Activated CD8-positive, alpha-beta memory T cell treated with anti-CD3 and anti-CD28 coated beads, Interleukin-2, amount 50 U/mL, for 48 hours (primary cell): ENCODE results near the gene AQR.
A peak's percentile ranks its signal among the peaks of the same experiment; 100 is the strongest.
"Not testable (repeated sequence)": the region's sequence is repeated elsewhere in the genome, so short reads cannot be mapped to it uniquely, and the experiment has no call there.

Experiments used
- DNase-seq: peaks from one replicate; pipeline ENCODE4 v3.0.0-alpha.2; 2020

Gene AQR

GRCh38 chr15:34969340-34970097, at the start of gene AQR:
Gene AQR (minus strand): TSS chr15:34969742. CDS start chr15:34969613, 129 bp downstream.
- DNase-seq = peak; percentile 92

DNA sequence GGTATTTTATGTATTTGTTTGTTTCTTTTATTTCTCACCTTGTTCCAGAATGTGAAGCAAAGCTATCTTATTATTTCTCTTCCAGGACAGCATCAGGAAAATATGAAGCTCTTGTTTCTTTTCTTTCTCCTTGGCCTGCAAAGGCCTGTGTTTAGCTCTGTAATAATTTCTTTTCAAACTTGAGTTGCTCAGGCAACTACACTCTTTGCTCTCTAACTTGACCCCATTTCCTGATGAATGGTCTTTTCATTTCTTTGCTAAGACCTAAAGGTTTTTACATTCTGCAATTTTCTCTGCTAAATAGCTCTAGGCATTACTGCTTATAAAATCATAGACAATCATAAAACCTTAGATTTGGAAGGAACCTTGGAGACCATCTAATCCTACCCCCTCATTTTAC, 44.7 kb upstream of the AQR start:
- no peak for DNase-seq

DNA sequence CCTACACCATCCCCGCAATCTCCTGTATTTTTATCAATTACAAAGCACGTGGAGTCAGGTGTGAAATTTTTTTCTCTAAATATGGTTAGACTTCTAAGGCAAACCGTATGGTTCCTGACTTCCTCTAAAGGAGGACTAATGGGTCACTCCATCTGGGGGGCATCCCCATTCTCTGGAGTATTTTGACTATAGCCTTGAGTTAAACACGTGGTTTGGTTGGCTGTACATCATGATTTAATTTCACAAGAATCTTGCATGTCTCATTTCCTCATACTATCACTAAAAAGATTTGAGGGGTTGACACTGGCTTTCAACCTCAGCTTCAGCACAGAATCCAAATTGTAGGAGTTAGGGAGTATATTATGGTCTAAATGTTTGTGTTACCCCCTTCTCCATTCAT, 43.8 kb upstream of the AQR start:
- DNase-seq = no peak

GRCh38 chr15:35007397-35007796, 37.9 kb upstream of the AQR start:
- no peak for DNase-seq

GRCh38 chr15:35005933-35006332, 36.4 kb upstream of the AQR start:
- no peak for DNase-seq

DNA sequence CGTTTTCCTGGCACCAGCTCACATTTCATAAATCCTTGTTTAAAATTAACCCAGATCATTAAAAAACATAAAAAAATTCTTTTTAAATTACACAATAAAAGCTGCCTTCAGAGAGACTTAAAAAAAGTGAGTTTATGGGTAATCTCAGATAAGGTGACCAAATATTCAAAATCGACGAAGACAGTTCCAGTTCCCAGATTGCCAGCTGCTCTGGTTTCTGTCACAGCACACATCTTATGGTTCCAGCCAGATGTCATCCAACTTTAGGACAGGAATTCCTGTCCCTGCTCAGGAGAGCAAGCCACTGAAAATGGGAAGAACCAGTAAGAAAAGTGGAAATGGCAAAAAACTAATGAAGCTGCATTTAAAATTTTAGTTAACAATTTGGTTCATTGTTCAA, 34.4 kb upstream of the AQR start:
- DNase-seq = no peak

- no peak for DNase-seq
These were observed 31.0 kb upstream of the AQR start for GRCh38 chr15:35000511-35000910.

DNA sequence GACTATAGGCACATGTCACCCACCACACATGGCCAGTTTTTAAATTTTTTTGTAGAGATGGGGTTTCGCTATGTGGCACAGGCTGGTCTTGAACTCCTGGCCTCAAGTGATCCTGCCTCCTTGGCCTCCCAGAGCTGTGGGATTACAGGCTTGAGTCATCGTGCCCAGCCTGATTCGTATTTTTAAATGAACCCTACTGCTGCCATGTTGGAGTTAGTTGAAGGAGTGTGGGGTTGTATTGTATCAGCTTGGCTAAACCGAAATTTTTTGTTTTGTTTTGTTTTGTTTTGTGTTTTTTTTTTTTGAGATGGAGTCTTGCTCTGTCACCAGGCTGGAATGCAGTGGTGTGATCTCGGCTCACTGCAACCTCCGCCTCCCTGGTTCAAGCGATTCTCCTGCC, 30.4 kb upstream of the AQR start:
- DNase-seq = no peak

DNA sequence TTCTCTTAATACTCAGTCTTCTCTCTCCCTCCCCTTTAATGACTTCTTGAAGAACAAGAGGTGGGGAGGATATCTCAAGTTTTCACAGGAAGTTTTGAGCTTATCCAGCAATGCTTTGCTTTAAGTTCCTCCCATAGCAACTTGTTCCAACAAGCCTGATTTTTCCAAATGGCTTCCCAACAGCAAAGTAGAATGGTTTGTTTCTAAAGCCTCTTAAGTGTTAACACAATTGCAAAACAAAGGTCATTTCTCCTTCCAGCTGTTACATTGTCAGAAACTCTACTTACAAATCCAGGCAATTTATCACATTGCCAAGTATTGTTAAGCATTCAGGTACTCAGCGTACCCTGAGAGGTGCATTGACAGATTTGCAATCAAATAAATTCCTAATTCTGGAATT, 25.4 kb upstream of the AQR start:
- no peak for DNase-seq

DNA sequence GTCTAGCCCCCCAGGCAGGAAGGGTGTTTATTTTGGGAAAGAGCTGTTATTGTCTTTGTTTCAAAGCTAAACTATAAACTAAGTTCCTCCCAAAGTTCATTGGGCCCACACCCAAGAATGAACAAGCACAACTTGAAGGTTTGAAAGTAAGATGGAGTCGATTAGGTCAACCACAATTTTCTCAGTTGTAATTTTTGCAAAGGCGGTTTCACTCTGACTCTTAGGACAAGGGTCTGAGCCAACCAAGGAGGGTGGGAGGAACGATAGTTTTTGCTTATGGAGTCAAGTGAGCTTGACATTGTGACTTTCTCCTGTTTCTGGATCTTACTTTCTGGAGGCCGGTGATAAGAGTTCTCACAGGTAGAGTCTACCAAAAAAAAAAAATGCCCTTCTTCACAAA, 24.3 kb upstream of the AQR start:
- DNase-seq = no peak

GRCh38 chr15:34993412-34993811, 23.9 kb upstream of the AQR start:
- DNase-seq = no peak

GRCh38 chr15:34988027-34988902, 18.7 kb upstream of the AQR start, which contains the start of gene ZNF770:
Gene ZNF770 (minus strand): TSS chr15:34988287. CDS start chr15:34983434, 4,853 bp downstream.
- DNase-seq = peak; percentile 96

GRCh38 chr15:34987609-34988026, 18.1 kb upstream of the AQR start:
- DNase-seq = no peak

- no peak for DNase-seq
These were observed 17.4 kb upstream of the AQR start for GRCh38 chr15:34986771-34987480.

DNA sequence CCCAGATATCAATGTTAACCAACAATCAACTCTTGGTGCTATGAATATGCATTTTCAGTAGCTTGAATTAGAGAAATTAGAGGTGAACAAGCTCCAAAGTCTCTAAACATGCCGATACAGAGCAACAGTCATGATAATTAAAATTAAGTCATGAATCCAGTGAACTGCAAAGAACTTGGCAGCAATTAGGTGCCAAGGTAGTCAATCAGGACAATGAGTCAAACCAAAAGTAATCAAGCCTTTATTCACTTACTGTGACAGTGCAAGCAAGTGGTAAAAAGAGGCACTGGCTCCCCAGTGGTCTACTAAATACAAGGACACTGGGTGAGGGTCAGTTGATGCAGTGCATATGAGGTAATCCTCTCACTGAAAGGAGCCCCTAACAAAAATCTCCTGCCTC, 16.8 kb upstream of the AQR start:
- no peak for DNase-seq

GRCh38 chr15:34984889-34985630, 15.5 kb upstream of the AQR start:
- DNase-seq = no peak

GRCh38 chr15:34976743-34977142, 7.2 kb upstream of the AQR start:
- no peak for DNase-seq

DNA sequence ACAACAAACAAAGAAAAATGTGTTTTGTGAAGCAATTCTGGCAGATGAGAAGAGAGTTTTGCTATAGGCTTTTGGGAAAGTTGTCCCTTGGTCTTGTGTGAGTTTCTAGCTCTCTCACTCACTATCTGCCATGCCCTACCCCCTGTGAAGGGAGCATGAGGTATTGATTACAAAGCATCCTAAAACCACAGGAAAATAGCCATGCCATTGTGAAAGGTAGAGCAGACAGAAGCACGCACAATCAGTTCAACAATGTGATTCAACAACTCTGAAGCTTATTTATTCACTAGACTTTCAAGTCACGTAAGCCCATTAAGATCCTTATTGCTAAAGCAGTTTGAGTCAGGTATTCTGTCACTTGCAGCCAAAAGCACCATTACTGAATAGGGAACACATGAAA, 6.5 kb upstream of the AQR start:
- no peak for DNase-seq

GRCh38 chr15:34973512-34973911, 4.0 kb upstream of the AQR start:
- no peak for DNase-seq

DNA sequence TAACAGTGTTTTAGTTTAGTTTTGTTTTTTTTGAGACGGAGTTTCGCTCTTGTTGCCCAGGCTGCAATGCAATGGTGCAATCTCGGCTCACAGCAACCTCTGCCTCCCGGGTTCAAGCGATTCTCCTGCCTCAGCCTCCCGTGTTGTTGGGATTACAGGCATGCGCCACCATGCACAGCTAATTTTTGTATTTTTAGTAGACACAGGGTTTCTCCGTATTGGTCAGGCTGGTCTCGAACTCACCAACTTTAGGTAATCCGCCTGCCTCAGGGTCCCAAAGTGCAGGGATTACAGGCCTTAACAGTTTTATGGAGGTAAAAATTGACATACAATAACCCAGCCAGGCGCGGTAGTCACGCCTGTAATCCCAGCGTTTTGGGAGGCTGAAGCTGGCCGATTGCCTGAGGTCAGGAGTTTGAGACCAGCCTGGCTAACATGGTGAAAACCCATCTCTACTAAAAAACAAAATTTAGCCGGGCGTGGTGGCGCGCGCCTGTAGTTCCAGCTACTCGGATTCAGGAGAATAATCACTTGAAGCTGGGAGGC, 629 bp upstream of the AQR start:
- DNase-seq = not testable (repeated sequence)

GRCh38 chr15:34964277-34964676, 5.3 kb downstream of the AQR start:
- no peak for DNase-seq

GRCh38 chr15:34953851-34954250, 15.7 kb downstream of the AQR start:
- no peak for DNase-seq
